Adrenal gland (tissue), 12 donors: ENCODE data around the gene NFATC3. TPM values are rescaled to one million over a fixed set of nuclear protein-coding genes. Genes with fewer than 3 reads are reported as not detected.
"Not testable (repeated sequence)": the region's sequence is repeated elsewhere in the genome, so short reads cannot be mapped to it uniquely, and the experiment has no call there.

Source experiments
- DNase-seq, 7 donors: peaks; one replicate each; pipeline ENCODE4 v3.0.0-alpha.2; 2019 to 2020
- H3K27ac ChIP-seq, 5 donors: fragments of 200-600 bp; sonication (generic) in 4 of 5; 1 replicate in 3 of 5; 2 replicates in 2 of 5; pipeline versions ENCODE4 v1.5.1 to v1.8.0; 2016 to 2020; ENCODE audit warnings: mild to moderate bottlenecking in 1 of 5
- H3K27me3 ChIP-seq: fragments of 200-600 bp; 2 replicates; pipeline ENCODE4 v1.8.0; 2021
- H3K36me3 ChIP-seq, 2 donors: fragments of 200-600 bp; replicated peaks in 1 of 2; 1 replicate in 1 of 2; 2 replicates in 1 of 2; pipeline versions ENCODE4 v1.5.1 to v1.8.0; 2018 to 2022
- H3K4me1 ChIP-seq, 2 donors: fragments of 200-600 bp; replicated peaks in 1 of 2; 1 replicate in 1 of 2; 2 replicates in 1 of 2; pipeline versions ENCODE4 v1.5.1 to v1.8.0; 2018 to 2021
- H3K4me3 ChIP-seq, 4 donors: fragments of 200-600 bp; sonication (generic) in 3 of 4; one replicate each; pipeline ENCODE4 v1.5.1; 2016 to 2018
- H3K9me3 ChIP-seq, 3 donors: fragments of 200-600 bp; sonication (generic) in 1 of 3; replicated peaks in 1 of 3; 1 replicate in 2 of 3; 2 replicates in 1 of 3; pipeline versions ENCODE4 v1.5.1 to v1.8.0; 2016 to 2021
- CTCF ChIP-seq, 6 experiments: fragments of 450-650 bp in 4 of 6; fragments of 200-600 bp in 2 of 6; sonication (generic) in 1 of 6; IDR thresholded peaks; 1 replicate in 5 of 6; 2 replicates in 1 of 6; pipeline versions ENCODE4 v1.5.1 to v1.8.0; 2016 to 2021; ENCODE audit warnings: antibody characterized with exemption in 6 of 6, mild to moderate bottlenecking in 2 of 6, moderate library complexity in 1 of 6
- POLR2A ChIP-seq, 2 donors: fragments of 450-650 bp; IDR thresholded peaks; one replicate each; pipeline ENCODE4 v1.6.1; 2017; ENCODE audit warnings: antibody characterized with exemption in 2 of 2, mild to moderate bottlenecking in 2 of 2, moderate library complexity in 1 of 2
- WGBS, 4 donors: extraction: QIAGEN DNeasy Blood & Tissue Kit in 2 of 4; methylation state at CpG; one replicate each; pipeline versions ENCODE4 v1.1.5 to v1.1.7; 2013 to 2017; 5-methylcytosine and 5-hydroxymethylcytosine counted together
- intact Hi-C, 2 donors: fragments of 100-400 bp; cut with DNase I; formaldehyde crosslinking; loops; one replicate each; pipeline versions ENCODE4 v1.14.1 to v1.15.0; 2022 to 2023
- polyA plus RNA-seq, 3 donors: library from polyadenylated mRNA; stranded (reverse); fragments of 200-250 nt in 2 of 3; fragments of 350-450 nt in 1 of 3; fragmentation: Illumina TruSeq in 1 of 3; extraction: RNeasy Lipid Tissue Mini Kit (QIAGEN cat#74804) in 1 of 3; gene quantifications; one replicate each; pipeline ENCODE4 v1.2.3, GENCODE V29; 2013 to 2014
- total RNA-seq, 9 donors: library from RNA; depleted of rRNA in 4 of 9; stranded (reverse); fragments of >200 nt in 4 of 9; fragments of 120-200 nt in 1 of 9; fragmentation: NEBNext Ultra II Directional in 1 of 9; extraction: Animal tissue kit (Norgen Biotek cat#: 25700) in 1 of 9; gene quantifications; one replicate each; pipeline versions ENCODE4 v1.1.0 to v1.2.4, GENCODE V29; 2013 to 2023
- donor health status: healthy with polysubstance abuse.
- donor health status: Bipolar disorder and iron deficiency.
- donor health status: DM: yes; HTN: yes; CAD: no.
- donor health status: DM: no; HTN: no; CAD: no.
- donor health status: DM: no; HTN: no; CAD: no.
- donor health status: DM: yes; HTN: yes; CAD: no.

The NFATC3 gene
- total and polyA plus RNA-seq, 12 donors: 6.6 to 81.2 (median 34.3) TPM

- H3K27me3 ChIP-seq: no peaks in the 10 kb centered on the region
- intact Hi-C loops: no loop called here
- DNase-seq: no peak
- H3K27ac ChIP-seq: no peak overlapping the region
- H3K4me3 ChIP-seq: no peak overlapping the region
- H3K36me3 ChIP-seq: no peaks in the 10 kb centered on the region
- 69 to 79% (median 77%) methylated on average over 6 of the region's 6 CpGs for whole genome bisulfite sequencing, 4 donors
- H3K9me3 ChIP-seq: no peaks in the 10 kb centered on the region
- peaks cover 0 to 5% of the 10 kb centered on the region in 2 donors for H3K4me1 ChIP-seq
- TF ChIP-seq CTCF (IDR thresholded peaks at IDR 0.05) (no peak), POLR2A (IDR thresholded peaks at IDR 0.05) (no peak)
Observed at GRCh38 chr16:68128577-68129305, 43.6 kb downstream of the NFATC3 start.

GRCh38 chr16:68130520-68130919 lies 45.4 kb downstream of the NFATC3 start:
- Histone ChIP-seq H3K27me3 (no peaks in the 10 kb centered on the region), H3K4me3 (no peak overlapping the region), H3K4me1 (no peaks in the 10 kb centered on the region), H3K9me3 (no peaks in the 10 kb centered on the region), H3K27ac (no peak overlapping the region), H3K36me3 (no peaks in the 10 kb centered on the region)
- no peak for DNase-seq
- WGBS, 4 donors: 80 to 90% (median 86%) methylated on average over 3 of the region's 3 CpGs
- intact Hi-C loops: no loop called here
- TF ChIP-seq CTCF (IDR thresholded peaks at IDR 0.05): no peak
- TF ChIP-seq POLR2A (IDR thresholded peaks at IDR 0.05): no peak

GRCh38 chr16:68131813-68132706 lies 46.9 kb downstream of the NFATC3 start:
- H3K27me3 ChIP-seq: no peaks in the 10 kb centered on the region
- WGBS, 4 donors: 77 to 95% (median 89%) methylated on average over 2 of the region's 2 CpGs
- H3K27ac ChIP-seq: no peak overlapping the region
- no peaks in the 10 kb centered on the region for H3K9me3 ChIP-seq
- no peaks in the 10 kb centered on the region for H3K4me1 ChIP-seq
- no peak for TF ChIP-seq CTCF (IDR thresholded peaks at IDR 0.05)
- no peak for TF ChIP-seq POLR2A (IDR thresholded peaks at IDR 0.05)
- no peaks in the 10 kb centered on the region for H3K36me3 ChIP-seq
- H3K4me3 ChIP-seq: no peak overlapping the region
- intact Hi-C loops: no loop called here
- DNase-seq: no peak

GRCh38 chr16:68133000-68133399 lies 47.8 kb downstream of the NFATC3 start:
- H3K9me3 ChIP-seq, DNase-seq, H3K4me3 ChIP-seq, H3K27me3 ChIP-seq, H3K27ac ChIP-seq, H3K36me3 ChIP-seq, intact Hi-C loops, H3K4me1 ChIP-seq: not testable (repeated sequence)
- 83 to 95% (median 89%) methylated on average over 4 of the region's 4 CpGs for WGBS, 4 donors
